H1 (cell line): ENCODE measurements around the gene KCNE4.

Experiments used
- ASH2L ChIP-seq: fragments of 200-600, 300-600 bp; sonication (generic); IDR thresholded peaks from one replicate; pipeline ENCODE4 v1.7.1; 2017; ENCODE audit warnings: low read length
- ATF2 ChIP-seq: IDR thresholded peaks from 2 replicates; pipeline ENCODE4 v1.6.1; 2012; ENCODE audit warnings: low read length, inconsistent platforms
- CTCF ChIP-seq, 3 experiments: IDR thresholded peaks; 1 replicate in 2 of 3; 2 replicates in 1 of 3; pipeline versions ENCODE4 v1.5.1 to v1.6.1; 2011; ENCODE audit warnings: low read length in 3 of 3, mild to moderate bottlenecking in 3 of 3, inconsistent platforms in 2 of 3, low read depth in 1 of 3, moderate library complexity in 1 of 3; ENCODE audit not compliant: insufficient read depth in 1 of 3; ENCODE audit errors: control extremely low read depth in 1 of 3
- EP300 ChIP-seq, 2 experiments: IDR thresholded peaks; 1 replicate in 1 of 2; 2 replicates in 1 of 2; pipeline ENCODE4 v1.6.1; 2011 to 2012; ENCODE audit warnings: low read depth in 2 of 2, low read length in 2 of 2, mild to moderate bottlenecking in 2 of 2, borderline replicate concordance in 1 of 2, inconsistent platforms in 1 of 2, moderate library complexity in 1 of 2
- GABPA ChIP-seq: IDR thresholded peaks from 2 replicates; pipeline ENCODE4 v1.6.1; 2011; ENCODE audit warnings: mild to moderate bottlenecking, low read length, moderate library complexity, borderline replicate concordance; ENCODE audit not compliant: insufficient read depth
- JUN ChIP-seq: IDR thresholded peaks from 2 replicates; pipeline ENCODE4 v1.6.1; 2011; ENCODE audit warnings: low read depth, mild to moderate bottlenecking, improper control_type of control experiment, low read length
- MAX ChIP-seq: IDR thresholded peaks from 2 replicates; pipeline ENCODE4 v1.6.1; 2012; ENCODE audit warnings: inconsistent platforms
- POLR2A ChIP-seq, 2 experiments: IDR thresholded peaks; 1 replicate in 1 of 2; 2 replicates in 1 of 2; pipeline ENCODE4 v1.6.1; 2011; ENCODE audit warnings: low read depth in 2 of 2, low read length in 2 of 2, mild to moderate bottlenecking in 2 of 2; ENCODE audit errors: control extremely low read depth in 1 of 2
- POLR2AphosphoS5 ChIP-seq: IDR thresholded peaks from 2 replicates; pipeline ENCODE4 v1.6.1; 2011; ENCODE audit warnings: low read depth, low read length
- RFX5 ChIP-seq: IDR thresholded peaks from 2 replicates; pipeline ENCODE4 v1.6.1; 2011; ENCODE audit warnings: low read depth, low read length, improper control_type of control experiment, borderline replicate concordance
- SP2 ChIP-seq: IDR thresholded peaks from 2 replicates; pipeline ENCODE4 v1.6.1; 2012; ENCODE audit warnings: mild to moderate bottlenecking, low read length, inconsistent platforms
- TBP ChIP-seq: IDR thresholded peaks from 2 replicates; pipeline ENCODE4 v1.6.1; 2011; ENCODE audit warnings: low read depth, low read length, improper control_type of control experiment
- TEAD4 ChIP-seq: IDR thresholded peaks from 2 replicates; pipeline ENCODE4 v1.6.1; 2012; ENCODE audit warnings: low read depth, low read length, inconsistent platforms, mixed read lengths
- YY1 ChIP-seq: IDR thresholded peaks from 2 replicates; pipeline ENCODE4 v1.6.1; 2011; ENCODE audit warnings: low read depth, mild to moderate bottlenecking, low read length

- no peak for TF ChIP-seq TEAD4
- no peak for TF ChIP-seq ATF2
- no peak for TF ChIP-seq POLR2AphosphoS5
- TF ChIP-seq POLR2A (IDR thresholded peaks at IDR 0.05; ENCODE audit: control extremely low read depth in 1 of 2, low read depth in 2 of 2, low read length in 2 of 2): no peak
- no peak for TF ChIP-seq CTCF (IDR thresholded peaks at IDR 0.05; ENCODE audit: control extremely low read depth in 1 of 3, insufficient read depth in 1 of 3, low read depth in 1 of 3, low read length in 3 of 3)
- no peak for TF ChIP-seq JUN
- no peak for TF ChIP-seq RFX5
- TF ChIP-seq GABPA: no peak
- TF ChIP-seq YY1: no peak
- TF ChIP-seq SP2: no peak
- TF ChIP-seq MAX: no peak
- TF ChIP-seq ASH2L: no peak
- TF ChIP-seq TBP: no peak
- no peak for TF ChIP-seq EP300 (IDR thresholded peaks at IDR 0.05; ENCODE audit: borderline replicate concordance in 1 of 2, low read depth in 2 of 2, low read length in 2 of 2)
These were observed 52.5 kb downstream of the KCNE4 start for GRCh38 chr2:223104336-223105132.
